Measurements from ENCODE around the gene LIPC.

LIPC gene

GRCh38 chr15:58501006-58501405 is 69.2 kb downstream of the LIPC start:
- no peak for DNase-seq

- no peak for DNase-seq
These were observed 69.9 kb downstream of the LIPC start for GRCh38 chr15:58501636-58502188.

GRCh38 chr15:58503139-58504027 is 71.6 kb downstream of the LIPC start:
- no peak for DNase-seq

DNA sequence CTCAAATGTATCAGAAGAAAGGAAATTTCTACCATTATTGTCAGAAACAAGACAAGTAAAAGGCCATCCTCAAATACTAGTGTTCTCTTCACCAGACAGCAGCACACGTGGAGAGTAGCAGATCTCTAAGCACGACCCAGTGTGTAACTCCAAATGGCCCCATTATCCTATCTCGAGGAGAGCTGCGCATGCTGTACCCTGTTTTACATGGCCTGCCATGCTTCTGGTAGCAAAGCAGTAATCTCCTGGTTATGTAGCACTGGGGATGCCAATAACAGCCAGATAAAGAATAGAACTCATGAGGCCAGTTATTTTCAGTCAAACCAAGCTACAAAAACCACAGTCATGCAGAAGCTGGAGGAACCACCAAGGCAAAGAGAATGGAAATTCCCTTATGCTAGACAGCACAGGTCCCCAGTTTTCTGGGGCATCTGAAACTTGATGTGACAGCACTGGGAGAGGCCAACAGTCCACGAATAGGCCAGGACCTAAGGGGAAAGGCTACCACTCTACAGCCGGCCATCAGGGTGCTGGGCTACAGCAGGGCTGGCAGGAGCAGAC is 73.0 kb downstream of the LIPC start:
- DNase-seq, result no peak

GRCh38 chr15:58505581-58505980 is 73.8 kb downstream of the LIPC start:
- DNase-seq, result no peak

DNA sequence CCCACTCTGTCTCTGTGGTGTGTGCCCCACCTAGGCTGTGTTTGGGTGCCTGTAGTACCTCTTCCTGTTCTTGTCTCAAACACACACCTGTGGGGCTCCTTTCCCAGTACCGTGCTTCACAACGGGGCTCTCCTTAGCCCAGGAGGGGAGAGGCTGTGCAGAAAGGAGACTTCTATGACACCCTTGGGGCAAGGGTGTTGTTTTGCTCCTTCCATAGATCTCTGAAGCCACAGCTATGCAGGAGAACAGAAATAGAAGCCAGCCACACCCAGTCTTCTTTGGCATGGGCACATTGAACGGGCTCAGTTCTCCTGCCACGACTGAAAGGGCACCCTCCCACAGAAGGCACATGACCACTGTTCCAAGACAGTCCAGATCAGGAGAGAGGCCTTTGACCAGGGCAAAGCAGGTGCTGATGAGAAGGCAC is 74.3 kb downstream of the LIPC start:
- no peak for DNase-seq

DNA sequence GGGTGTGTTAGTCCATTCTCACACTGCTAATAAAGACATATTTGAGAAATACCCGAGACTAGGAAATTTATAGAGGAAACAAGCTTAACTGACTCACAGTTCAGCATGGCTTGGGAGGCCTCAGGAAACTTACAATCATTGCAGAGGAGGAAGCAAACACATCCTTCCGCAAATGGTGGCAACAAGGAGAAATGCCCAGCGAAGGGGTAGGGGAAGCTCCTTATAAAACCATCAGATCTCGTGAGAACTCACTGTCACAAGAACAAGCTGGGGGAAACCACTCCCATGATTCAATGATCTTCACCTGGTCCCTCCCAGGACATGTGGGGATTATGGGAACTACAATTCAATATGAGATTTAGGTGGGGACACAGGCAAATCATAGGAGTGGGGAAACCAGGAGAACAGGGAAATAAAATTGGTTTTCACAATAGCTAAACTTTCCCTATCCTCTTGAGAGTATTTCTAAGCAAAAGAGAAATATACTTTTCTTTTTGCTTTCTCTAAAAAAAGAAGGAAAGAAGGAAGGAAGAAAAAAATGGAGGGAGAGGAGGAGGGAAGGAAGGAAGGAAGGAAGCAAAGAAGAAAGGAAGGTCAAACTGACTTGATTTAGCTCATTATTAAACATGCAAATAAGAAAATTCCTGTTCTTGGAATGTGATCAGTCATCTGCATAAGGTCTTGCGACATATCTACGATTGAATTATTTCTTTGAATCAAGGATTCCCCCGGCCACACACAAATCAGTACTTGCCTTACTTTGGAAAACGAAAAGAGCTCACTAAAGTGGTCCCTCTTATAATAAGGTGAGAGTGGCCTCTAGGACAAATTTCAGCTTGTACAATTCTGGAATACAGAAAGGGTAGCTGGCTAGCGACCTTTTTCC is 75.2 kb downstream of the LIPC start:
- DNase-seq, result no peak

GRCh38 chr15:58509556-58509955 is 77.8 kb downstream of the LIPC start:
- no peak for DNase-seq

- DNase-seq, result no peak
These were observed 79.2 kb downstream of the LIPC start for GRCh38 chr15:58510715-58511598.

DNA sequence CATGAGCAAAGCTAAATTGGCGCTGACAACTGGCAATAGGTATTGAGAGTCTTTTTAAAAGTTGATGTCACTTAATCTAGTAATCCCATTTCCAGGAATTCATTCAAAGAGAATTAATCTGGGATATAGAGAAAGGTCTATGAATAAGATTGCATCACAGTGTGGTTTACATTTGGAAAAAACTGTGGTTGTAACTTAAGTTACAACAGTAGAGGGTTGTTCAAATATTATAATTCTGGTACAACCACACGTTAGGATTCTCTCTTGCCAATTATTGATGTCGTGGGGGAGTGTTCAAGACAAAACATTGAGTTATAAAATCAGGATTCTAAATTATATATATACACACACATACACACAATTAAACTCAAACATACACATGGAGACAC is 79.8 kb downstream of the LIPC start:
- no peak for DNase-seq

- no peak for DNase-seq
These were observed 80.7 kb downstream of the LIPC start for GRCh38 chr15:58512522-58512921.

DNA sequence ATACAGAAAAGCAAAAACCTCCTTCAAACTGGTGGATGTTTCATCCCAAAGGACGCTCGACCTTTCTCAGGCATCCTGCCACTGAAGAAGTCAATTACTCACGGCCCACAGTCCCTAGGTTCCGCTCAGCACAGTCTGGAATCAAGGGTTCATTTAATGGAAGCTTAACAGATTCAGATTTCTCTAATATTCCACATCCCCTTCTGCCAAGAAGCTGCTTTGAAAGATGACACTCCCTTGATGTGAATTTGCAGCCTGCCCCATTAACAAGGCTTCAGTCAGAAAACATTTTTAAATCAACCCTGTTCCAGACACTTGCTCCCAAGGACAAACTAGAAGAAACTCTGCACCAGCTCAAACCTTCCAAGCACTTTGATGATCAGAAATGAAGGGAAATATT is 81.2 kb downstream of the LIPC start:
- DNase-seq, result no peak

DNA sequence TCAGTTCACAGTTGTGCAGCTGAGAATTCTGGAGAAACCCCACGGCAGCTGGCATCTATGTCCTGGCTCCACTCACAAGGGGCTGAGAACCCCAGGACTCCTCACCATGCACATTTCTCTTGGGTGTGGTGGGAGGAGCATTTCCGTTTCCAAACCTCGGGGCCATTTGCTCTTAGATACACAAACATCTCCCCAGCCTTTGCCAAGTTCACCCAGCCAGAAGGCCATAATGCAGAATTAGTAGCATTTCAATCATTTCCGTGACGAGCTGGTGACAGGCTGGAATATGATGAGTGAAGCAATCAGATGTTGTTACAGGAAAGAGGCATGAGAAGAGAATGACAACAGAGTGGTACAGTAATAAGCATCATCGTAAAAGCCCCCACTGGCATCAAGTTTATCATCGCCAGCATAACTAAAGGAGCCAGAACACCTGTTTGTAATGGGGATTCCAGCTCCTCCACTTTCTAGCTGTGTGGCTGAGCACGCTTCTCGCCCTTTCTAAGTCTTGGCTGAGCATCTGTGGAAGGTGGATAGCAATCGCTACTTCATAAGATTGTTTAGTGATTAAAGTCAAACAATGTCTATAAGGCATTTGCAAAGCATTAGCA is 82.0 kb downstream of the LIPC start:
- no peak for DNase-seq

DNA sequence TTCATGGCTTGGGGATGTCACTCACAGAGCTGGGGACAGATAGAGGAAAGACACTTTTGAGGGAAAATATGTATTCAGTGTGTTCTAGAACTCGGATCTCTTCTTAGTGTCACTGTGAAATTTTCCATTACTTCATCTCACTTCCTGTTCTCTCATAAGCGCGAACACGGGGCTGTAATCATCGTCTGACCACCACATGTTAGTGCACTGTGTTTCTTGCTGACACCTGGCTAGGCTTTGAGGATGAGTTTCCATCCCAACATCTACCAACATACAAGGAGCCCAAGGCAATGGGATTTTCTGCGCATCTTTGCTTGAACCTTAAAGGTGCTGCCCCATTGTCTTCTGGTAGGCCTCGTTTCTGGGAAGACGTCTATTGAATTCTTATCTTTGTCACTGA is 84.0 kb downstream of the LIPC start:
- DNase-seq, result no peak

DNA sequence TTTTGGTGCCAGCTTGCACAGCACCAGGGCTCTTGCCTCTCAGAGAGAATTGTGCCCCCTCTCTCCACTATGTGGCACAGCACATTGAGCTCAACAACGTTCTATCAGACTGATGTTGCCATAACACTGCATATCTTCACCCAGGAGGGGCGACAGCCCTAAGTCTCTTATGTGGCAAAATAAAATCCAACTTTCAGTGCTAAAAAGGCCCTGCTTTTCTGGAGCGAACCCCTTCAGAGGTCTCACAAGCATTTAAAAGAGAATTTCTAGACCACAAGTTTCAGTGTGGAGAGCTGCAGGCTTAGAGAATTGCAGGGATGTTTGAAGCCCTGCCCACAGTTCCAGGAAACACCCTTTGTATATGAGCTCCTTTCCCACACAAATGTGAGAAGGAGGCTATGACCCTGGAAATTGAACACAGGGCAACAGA is 85.5 kb downstream of the LIPC start:
- DNase-seq, result no peak

DNA sequence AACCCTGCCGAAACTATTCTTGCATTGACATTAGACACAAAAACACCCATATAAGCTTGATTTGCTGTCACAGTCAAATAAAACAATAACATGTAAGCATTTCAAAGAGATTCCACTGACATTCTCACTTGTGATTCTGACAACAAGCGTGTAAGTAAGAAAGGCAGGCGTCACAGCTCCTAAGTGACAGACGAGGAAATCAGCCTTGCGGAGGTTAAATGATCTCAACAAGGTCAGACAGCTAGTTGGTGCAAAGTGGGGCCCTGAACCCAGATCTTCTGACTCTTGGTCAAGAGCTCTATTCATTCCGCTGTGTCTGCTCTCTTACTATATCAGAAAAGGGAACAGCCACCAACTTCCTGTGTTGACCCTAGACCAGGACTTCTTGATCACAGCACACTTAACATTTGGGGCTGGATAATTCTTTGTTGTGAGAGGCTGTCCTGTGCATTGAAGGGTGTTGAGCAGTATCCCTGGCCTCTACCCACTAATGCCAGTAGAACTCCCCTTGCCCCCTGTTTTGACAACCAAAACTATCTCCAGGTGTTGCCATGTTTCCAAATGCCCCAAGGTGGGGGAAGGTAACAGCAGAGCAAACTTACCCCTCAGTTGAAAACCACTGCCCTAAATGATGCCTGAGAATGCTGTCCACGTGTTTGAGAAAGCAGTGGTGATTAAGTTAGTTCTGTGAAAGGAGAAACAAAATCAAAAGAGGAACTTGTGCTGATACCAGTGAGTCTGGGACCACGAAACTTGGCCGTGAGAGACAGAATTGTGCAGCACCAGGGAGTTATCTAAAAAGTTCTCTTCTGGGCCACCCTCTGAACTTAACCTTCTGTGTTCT is 86.1 kb downstream of the LIPC start:
- no peak for DNase-seq

DNA sequence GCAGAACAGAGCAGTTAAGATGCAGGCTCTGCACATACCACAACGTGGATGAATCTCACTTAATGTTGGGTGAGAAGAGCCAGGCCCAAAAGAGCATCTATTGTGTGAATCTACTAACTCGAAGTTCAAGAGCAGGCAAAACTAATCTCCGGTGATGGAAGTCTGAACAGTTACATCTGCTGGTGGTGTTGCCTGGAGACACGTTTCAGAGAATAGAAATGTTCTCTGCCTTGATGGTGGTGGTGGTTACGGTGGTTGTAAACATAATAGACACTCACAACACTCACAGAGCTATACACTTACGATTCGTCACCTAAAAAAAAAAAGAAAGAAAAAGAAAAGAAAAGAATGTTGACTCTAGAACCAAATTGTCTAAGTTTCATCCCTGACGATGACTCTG is 86.8 kb downstream of the LIPC start:
- no peak for DNase-seq

DNA sequence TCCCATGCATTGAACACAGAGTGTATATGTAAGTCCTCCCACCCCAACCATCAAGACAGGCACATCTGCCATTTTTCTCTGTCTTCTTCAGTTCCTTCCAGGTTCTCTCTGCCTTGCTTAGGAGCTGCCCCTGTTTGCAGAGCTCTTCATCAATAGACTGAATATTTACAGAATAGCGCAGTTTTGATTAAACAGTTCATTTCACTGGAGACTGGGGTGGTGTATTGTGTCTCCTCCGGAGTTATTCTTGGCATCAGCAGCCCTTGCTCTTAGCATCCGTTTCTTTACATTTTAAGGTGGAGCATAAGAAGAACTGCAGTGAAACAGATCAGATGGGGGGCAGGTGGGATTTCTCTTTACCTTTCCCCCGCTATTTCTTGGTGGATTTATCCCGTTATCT is 87.7 kb downstream of the LIPC start:
- DNase-seq, result no peak

GRCh38 chr15:58520464-58520863 is 88.7 kb downstream of the LIPC start:
- DNase-seq, result no peak

DNA sequence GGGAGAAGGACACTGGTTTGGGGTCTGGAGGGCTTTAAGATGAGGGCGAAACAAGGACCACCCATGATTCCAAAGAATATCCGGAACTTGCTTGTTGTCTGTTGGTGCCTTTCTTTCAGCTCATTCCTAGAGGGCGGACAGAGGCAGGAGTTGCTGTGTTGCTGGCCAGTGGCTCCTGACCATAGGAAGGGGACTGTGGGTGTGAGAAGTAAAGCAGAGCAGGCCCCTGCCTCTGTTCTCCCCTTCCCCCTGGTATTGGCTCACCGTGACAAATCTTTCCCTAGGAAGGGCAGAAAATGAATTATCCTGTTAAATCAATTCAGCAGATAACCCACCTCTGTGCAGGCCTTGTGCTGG is 89.1 kb downstream of the LIPC start:
- no peak for DNase-seq

All from activated gamma-delta T cell treated with Interleukin-2 at 50 U/mL for 16 hours (primary cell).